ENCODE measurements around the gene JAKMIP3.
"Not testable (repeated sequence)": the region's sequence is repeated elsewhere in the genome, so short reads cannot be mapped to it uniquely, and the experiment has no call there.

JAKMIP3 gene

DNA sequence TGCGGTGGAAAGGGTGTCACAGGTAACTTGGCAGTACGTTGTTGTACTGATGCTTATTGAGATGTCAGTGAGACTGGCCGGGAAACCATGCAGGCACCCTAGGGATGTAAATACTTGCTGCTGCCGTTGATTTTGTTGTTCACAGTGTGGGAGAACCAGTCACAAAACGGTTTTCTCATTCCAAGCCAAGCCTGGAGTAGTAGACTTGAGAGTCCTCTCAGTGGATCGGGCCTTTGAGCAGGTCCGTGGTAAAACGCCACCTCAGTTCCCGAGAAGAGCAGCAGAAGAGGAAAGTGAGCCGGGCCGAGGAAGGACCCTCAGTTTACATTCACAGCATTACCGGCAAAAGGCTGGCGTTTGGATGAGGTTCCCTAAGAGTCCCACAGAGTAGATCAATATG is 1.1 kb downstream of the JAKMIP3 start:
- no peak for DNase-seq

DNA sequence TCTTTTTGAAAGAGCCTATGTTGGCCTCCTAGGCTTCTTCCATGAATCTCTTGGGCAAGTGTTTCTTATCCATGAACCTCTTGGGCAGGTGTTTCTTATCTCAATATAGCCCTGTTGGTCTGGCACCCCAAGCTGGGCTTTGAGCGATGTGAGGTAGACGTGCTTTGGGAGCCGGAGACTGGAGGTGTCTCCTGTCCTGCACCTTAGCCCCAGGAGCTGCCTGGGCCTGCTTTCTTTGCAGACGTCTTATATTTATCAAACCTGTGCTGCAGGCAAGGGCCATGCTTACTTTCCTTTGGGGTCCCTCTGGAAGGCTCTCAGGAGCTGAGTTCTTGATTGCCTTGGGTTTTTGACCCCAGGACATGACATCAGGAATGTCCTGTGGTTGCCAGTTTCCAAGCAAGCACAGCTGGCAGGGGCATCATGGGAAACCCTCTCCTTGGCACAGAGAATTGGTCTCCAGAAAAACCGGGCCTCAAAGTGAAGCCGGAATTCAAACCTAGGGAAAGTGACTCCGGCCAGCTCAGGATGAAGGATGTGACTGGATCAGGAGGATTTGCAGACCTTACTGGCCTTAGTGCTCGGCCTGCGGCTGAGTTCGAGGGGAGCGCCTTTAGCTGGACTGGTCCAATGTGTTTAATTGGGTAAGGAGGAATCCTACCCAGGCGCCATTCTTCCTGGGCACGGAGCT is 2.8 kb downstream of the JAKMIP3 start:
- DNase-seq = no peak

DNA sequence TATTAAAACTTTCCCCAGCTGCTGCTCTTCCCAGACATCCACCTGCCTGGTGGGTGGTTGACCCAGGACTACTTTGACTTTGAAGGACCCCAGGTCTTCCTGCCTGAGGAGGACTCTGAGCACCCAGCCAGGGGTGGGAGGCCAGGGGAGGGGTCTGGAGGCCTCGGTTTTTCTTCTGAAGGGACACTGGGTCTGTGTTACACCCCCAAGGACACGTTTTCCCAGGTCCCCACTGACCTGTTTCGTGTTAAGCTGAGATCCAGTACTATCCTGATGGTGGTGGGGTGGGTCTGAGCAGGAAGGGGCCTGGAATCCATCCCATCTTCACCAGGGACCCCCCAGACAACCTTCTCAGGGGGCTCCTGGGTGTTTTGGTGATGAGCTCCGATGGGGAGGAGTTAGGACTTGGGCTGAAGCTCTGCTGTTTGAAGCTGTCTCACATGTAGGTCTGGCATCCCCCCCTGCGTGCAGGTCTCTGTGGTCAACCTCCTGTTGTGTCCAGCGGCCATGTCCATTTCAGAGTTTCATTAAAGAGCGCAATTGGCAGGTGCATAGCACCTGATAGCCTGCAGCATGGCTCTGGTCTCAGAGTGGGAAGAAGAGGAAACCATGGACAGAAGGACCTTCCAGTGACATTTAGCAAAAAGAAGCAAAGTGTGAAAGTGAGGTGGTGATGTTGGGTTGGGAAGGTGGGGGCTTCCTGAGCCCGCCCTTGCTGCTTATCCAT is 3.5 kb downstream of the JAKMIP3 start:
- DNase-seq = no peak

DNA sequence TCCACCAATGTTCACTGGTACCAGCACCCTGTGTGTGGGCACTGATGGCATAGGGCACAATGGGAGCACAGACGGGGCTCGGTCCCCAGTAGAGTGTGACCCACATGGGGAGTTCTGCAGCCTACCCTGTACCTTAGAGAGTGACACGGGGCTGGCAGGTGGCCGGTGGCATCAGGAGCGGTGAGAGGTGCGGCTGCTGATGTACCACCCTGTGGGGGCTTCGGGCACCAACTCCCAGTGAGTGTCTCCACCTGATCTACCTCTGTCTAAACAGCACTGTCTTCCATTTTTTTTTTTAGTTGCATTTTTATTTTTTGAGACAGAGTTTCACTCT is 4.1 kb downstream of the JAKMIP3 start:
- DNase-seq = no peak

DNA sequence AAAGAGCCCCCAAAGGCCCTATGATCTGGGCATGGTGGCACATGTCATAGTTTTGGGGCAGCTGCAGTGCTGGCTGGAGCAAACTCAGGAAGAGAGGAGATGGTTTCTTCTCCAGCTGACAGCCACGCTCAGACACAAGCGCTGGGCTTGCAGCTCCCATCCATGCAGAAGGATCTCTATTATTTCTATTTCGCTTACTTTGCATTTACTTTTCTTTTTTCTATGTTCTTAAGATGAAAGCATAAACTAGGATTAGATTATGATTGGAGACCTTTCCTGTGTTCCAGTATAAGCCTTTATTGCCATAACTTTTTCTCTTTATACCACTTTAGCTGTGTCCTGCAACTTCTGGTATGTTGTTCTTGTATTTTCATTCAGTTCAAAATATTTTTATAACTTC is 5.0 kb downstream of the JAKMIP3 start:
- no peak for DNase-seq

DNA sequence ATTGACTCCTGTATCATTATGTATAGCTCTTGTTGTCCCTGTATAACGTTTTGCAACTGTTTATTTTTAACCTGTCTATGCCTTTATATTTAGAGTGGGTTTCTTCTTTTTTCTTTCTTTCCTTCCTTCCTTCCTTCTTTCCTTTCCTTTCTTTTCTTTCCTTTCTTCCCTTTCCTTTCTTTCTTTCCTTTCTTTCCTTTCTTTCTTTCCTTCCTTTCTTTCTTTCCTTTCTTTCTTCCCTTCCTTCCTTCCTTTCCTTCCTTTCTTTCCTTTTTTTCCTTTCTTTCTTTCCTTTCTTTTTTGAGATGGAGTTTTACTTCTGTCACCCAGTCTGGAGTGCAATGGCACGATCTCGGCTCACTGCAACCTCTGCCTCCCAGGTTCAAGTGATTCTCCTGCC is 5.9 kb downstream of the JAKMIP3 start:
- DNase-seq = no peak

DNA sequence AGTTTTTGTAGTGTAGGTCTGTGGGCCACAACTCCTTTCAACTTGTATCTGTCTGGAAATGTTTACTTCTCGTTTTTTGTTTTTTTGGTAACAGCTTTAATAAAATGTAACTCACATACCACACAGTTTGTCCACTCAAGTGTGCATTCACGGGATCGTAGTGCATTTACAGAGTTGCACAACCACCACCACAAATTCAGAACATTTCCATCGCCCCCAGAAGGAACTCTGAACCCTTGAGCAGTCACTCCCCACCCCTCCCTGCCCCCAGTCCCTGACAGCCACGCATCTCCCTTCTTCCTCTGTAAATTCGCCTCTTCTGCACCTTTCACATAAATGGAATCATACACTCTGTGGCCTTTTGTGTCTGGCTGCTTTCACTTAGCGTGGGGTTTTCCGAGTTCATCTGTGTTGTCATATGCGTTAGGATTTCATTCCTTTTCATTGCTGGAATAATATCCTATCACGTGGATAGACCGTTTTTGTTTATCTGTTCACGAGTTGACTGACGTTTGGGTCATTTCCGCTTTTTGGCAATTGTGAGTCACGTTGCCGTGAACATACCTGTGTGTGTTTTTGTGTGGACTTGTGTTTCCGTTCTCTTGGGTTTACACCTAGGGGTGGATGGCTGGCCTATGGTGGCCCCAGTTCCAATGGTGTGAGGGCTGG is 10.3 kb downstream of the JAKMIP3 start:
- no peak for DNase-seq

DNA sequence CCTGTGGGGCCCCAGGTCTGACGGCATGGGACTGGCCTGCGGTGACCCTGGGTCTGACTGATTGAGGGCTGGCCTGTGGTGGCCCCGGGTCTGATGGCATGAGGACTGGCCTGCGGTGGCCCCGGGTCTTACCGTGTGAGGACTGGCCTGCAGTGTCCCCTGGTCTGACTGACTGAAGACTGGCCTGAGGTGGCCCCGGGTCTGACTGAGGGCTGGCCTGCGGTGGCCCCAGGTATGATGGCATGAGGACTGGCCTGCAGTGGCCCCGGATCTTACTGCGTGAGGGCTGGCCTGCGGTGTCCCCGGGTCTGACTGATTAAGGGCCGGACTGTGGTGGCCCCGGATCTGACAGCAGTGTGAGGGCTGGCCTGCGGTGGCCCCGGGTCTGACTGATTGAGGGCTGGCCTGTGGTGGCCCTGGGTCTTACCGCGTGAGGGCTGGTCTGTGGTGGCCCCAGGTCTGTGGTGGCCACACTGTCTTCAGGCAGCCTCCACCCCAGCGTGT is 10.9 kb downstream of the JAKMIP3 start:
- no peak for DNase-seq

DNA sequence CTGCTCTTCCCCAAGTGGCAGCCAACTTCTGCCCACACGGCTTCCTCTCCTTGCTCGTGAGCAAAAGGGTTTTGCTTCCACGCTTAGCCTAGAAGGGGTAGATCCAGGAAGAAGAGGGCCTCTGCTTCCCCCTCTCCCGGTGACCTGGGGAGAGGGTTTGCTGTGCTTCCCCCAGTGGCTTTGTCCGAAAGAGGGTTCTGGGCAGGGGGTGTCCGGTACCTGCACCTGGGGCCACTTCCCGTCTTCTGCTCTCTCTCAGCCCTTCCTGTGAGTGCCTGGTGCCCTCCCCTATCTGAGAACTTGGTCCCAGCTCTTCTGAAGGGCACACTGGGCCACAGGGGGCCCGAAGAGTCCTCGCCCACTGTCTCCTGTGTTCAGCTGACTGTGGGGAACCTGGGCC is 11.3 kb downstream of the JAKMIP3 start:
- no peak for DNase-seq

DNA sequence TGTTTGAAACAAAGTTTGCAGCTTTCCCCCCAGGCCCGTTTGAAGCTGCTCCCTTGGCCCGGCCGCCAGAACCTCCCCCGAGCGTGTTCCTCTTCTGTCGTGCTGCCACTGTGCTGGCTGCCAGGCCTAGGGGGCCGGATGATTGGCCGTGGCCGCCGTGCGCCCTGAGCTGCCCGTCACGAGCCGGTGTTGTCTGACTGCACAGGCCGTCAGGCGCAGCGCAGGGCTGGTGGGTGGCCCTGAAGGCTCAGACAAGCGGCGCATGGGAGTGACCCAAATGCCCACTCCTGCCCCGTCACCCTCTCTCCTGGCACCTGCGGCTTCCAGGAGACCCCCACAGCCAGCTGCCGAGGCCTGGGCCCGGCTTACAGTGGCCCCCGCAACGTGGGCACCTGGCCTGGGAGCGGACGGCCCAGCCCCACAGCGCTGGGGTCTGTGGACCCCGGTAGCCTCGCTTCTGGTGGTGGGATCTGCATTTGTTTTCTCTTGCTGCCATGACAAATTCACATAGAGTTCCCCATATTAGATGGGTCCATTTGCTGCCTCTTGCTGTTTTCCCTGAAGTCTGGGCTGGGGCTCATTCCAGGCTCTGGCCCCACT is 13.1 kb downstream of the JAKMIP3 start:
- no peak for DNase-seq

DNA sequence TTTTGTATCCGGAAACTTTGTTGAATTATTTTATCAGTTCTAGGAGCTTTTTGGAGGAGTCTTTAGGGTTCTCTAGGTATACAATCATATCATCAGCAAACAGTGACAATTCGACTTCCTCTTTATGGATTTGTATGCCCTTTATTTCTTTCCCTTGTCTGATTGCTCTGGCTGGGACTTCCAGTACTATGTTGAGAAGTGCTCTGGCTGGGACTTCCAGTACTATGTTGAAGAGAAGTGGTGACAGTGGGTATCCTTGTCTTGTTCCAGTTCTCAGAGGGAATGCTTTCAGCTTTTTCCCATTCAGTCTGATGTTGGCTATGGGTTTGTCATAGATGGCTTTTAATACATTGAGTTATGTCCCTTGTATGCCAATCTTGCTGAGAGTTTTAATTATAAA is 18.6 kb downstream of the JAKMIP3 start:
- DNase-seq = not testable (repeated sequence)

DNA sequence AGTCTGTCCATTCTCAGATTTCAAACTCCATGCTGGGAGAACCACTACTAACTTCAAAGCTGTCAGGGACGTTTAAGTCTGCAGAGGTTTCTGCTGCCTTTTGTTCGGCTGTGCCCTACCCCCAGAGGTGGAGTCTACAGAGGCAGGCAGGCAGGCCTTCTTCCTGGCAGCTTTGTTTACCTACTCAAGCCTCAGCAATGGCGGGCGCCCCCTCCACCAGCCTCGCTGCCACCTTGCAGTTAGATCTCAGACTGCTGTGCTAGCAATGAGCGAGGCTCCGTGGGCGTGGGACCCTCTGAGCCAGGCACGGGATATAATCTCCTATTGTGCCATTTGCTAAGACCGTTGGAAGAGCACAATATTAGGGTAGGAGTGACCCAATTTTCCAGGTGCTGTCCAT is 27.5 kb downstream of the JAKMIP3 start:
- DNase-seq = not testable (repeated sequence)

DNA sequence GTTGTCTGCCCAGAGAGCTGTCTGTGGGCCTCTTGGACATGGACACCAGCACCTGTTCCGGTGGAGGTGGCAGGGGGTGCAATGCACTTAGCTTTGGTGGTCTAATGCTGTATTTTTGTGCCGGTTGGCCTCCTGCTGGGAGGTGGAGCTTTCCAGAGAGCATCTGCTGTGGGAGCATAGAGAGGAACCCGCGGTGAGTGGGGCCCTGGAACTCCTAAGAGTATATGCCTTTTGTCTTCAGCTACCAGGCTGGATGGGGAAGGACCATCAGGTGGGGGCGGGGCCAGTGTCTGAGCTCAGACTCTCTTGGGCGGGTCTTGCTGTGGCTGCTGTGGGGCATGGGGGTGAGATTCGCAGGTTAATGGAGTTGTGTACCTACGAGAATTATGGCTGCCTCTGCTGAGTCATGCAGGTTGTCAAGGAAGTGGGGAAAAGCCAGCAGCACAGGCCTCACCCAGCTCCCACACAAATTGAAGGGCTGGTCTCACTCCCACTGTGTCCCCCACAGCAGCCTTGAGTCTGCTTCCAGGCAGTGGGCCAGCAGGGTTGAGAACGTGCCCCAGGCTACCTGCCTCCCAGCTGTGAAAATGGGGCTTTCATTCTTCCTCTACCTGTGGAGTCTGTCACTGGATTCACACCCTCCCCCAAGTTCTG is 29.0 kb downstream of the JAKMIP3 start:
- DNase-seq = no peak

DNA sequence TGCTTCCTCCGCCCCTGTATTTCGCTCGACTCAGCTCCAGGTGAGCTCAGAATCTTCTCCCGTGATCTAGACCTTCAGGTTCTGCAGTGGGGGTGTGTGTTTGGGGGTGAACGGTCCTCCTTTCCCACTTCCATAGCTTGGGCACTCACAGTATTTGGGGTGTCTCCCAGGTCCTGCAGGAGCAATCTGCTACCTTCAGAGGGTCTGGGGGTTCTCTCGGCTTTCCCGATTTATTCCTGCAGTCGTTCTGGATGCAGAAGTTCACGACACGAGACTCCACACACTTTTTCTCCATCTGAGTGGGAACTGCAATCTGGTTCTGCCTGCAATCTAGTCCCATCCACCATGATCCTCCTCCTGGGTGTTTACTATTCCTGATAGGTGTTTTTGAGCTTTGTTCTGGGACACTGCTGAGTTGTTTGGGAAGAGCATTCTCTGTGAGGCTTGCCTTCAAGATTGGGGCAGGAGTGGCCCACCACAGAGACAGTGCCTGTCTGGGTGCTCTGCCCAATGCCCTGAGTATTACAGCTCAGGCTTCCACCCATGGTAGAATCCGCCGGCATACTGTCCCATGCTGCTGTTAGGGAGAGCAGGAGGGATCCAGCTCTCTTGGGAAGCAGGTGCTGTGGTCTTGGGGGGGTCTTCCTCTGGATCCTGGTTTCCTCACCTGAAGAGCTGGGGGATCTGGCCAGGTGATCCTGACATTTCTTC is 29.8 kb downstream of the JAKMIP3 start:
- DNase-seq = no peak

DNA sequence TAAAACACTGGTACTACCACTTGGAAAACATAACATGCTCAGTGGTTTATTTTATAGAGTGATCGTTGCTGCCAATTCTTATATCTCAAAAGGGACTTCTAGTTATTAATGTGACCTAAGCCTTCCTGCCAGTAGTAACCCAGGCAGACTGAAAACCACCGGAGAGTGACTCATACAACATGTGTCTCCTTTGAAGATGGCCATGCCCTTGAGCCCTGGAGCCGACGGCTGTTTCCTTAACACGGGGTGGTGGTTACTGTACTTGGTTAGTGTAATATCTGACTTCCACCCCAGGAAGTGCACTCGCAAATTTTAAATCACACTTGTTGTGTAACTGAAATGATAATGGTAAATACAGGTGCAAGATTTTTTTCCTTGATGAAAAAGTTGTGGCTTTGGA is 30.5 kb downstream of the JAKMIP3 start:
- no peak for DNase-seq

DNA sequence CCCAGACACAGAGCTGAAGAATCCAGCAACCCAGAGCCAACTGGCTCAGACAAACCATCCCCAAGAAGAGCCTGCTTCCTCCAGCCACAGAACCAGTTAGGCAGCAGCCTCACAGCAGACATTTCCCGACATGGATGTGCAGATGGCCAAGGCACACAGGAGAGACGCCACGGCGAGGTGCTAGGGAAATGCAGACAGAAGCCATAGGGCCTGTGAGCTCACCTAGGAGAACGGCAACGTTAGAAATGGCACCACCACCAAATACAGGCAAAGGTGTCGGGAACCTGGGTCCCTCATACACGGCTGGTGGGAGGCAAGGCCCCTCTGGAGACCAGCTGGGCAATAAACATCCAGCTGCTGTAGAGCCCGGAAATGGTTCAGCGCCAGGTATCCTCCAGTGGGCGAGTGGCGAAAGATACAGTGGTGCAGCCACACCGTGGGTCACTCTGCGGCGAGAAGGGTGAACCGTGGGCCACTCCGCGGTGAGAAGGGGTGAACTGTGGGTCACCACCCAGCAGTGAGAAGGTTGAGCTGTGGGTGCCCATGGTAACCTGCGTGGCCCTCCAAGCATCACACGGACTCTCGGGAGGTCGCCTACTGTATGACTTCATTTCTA is 31.2 kb downstream of the JAKMIP3 start:
- DNase-seq = no peak

DNA sequence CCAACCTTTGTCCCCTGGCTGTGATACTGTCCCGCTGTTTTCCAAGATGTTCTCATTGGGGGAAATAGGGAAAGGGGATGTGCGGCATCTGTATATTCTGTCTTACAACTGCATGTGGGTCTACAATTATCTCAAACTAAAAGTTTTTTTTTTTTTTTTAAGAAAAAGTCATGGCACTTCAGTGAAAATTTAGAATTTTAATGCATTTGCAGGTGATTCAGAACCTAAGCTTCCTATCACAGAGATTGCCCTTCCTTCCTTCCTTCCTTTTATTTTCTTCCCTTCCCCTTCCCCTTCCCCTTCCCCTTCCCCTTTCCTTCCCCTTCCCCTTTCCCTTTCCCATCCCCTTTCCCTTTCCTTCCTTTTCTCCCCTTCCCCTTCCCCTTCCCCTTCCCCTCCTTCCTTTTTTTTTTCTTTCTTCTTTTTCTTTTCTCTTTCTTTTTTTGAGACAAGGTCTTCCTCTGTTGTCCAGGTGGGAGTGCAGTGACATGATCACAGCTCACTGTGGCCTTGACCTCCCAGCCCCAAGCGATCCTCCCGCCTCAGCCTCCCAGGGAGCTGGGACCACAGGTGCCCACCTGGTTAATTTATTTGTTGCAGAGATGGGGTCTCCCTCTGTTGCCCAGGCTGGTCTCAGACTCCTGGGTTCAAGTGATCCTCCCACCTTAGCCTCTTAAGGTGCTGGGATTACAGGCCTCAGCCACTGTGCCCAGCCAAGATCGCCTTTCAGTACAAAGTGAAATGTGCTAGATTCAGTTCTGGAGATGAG is 32.0 kb downstream of the JAKMIP3 start:
- no peak for DNase-seq

DNA sequence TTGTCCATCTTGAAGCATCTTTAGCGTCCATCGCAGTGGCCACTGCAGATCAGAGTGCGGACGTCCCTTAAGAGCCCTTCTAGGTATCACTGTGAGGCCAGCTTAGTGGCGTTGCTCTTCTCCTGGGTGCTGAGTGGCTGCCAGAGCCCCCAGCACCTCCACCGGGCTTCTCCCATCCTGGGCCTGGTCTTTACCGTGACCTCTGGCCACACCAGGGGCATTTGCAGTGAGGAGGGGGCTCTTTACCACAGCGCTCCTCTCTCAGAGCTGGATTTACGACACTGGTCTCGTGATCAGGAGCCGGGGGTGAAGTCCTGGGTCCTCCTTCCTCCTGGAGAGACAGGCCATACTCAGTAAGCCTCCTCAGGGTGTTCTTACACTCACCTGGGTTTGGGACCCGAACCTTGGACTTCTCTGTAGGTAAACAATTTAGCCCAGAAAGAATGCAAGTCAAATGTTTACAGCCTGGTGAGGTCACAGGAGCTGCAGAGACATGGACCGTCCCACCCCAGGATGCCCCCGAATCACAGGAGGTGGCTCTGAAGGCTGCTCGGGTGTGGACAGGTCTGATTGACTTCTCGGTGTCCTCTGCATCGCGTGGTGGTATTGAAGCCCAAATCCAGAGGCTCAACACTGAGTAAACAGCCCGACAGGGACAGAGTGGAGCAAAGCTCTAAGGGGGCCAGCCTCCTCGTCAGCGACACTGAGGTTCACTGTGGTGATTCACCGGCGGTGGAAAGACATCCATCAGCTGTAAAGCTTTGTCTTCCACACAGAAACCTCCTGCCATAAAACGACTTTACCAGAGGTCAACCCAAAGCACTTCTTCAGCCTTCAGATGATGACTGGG is 33.0 kb downstream of the JAKMIP3 start:
- DNase-seq = no peak

DNA sequence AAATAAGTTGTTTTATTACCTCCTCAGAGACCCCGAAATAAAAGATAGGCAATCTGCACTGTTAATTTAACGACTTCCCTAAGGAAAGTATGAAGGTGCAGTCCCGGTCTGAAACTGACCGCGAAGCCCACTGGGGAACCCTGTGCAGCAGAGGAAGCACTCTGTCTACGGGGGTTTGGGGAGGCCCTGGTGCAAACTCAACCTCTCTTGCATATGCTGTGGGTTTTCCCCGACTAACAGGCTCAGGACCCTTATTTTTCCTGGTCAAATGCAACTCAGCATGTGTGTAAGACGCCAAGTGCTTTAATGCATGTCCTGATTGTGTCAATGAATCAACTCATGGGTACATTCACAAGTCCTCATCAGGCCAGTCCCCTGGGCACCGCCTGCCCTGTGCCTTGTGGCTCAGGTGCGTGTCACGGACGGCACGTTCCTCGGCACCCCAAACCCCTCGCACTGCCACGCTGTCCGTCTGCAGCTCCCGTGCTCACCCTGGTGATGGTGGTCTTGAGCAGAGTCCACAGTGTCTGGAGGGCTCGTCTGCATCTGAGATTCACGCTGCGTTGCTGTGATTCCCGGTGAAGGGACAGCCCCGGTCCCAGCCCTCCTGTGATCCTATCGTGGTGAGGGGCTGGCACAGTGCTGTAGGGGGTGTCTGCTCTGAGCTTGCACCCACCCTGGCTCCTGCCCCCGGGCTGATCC is 33.8 kb downstream of the JAKMIP3 start:
- no peak for DNase-seq

DNA sequence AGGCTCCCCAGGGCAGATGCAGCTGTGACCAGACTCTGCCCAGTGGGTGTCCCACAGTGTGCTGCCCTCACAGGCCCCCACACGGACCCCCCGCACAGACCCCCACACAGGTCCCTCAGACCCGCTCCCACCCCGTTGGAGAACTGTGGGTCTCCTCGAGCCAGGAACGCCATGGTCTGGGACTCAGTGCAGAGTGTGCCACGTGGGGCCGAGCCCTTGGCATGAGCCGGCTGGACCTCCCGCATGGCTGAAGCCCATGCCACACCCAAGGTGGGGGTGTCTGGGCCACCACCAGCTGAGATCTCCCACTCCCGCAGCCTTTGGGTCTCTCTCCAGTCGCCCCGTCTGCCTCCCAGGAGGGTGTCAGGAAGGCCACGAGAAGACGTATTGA is 34.3 kb downstream of the JAKMIP3 start:
- DNase-seq = no peak

All from left hindlimb (tissue), 1 donor.